Immature natural killer cell (primary cell): ENCODE measurements around the gene MLNR. TPM values are rescaled to one million over a fixed set of nuclear protein-coding genes. Genes with fewer than 3 reads are reported as not detected.

Source experiments
- DNase-seq, 3 donors: peaks; one replicate each; pipeline ENCODE4 v3.0.0; 2022; ENCODE audit warnings: mixed read lengths in 1 of 3
- H3K27ac Mint-ChIP-seq, 6 donors: one replicate each; pipeline ENCODE4 v1.8.0; 2020; ENCODE audit warnings: mixed read lengths in 6 of 6, mild to moderate bottlenecking in 5 of 6, inconsistent platforms in 4 of 6, moderate library complexity in 3 of 6
- H3K27me3 Mint-ChIP-seq, 3 donors: one replicate each; pipeline ENCODE4 v1.8.0; 2020 to 2021; ENCODE audit warnings: low read depth in 3 of 3, mild to moderate bottlenecking in 3 of 3, mixed read lengths in 3 of 3, moderate library complexity in 3 of 3, inconsistent platforms in 1 of 3
- H3K36me3 Mint-ChIP-seq, 3 donors: one replicate each; pipeline ENCODE4 v1.8.0; 2020; ENCODE audit warnings: mixed read lengths in 3 of 3, inconsistent platforms in 2 of 3, mild to moderate bottlenecking in 2 of 3
- H3K4me1 Mint-ChIP-seq, 2 donors: one replicate each; pipeline ENCODE4 v1.8.0; 2020; ENCODE audit warnings: inconsistent platforms in 2 of 2, mild to moderate bottlenecking in 2 of 2, mixed read lengths in 2 of 2, moderate library complexity in 1 of 2
- H3K4me3 Mint-ChIP-seq, 5 donors: one replicate each; pipeline ENCODE4 v1.8.0; 2020; ENCODE audit warnings: mild to moderate bottlenecking in 5 of 5, mixed read lengths in 5 of 5, inconsistent platforms in 3 of 5, moderate library complexity in 3 of 5
- H3K9me3 Mint-ChIP-seq, 6 donors: one replicate each; pipeline ENCODE4 v1.8.0; 2020; ENCODE audit warnings: mild to moderate bottlenecking in 6 of 6, mixed read lengths in 6 of 6, inconsistent platforms in 4 of 6, moderate library complexity in 3 of 6
- polyA plus RNA-seq, 3 donors: library from polyadenylated mRNA; unstranded; fragments of 300-500 nt; fragmentation: Illumina TruSeq; gene quantifications; one replicate each; pipeline ENCODE4 v1.2.3, GENCODE V29; 2021

The MLNR gene
- polyA plus RNA-seq, 3 donors from 2014 or later, result not detected

DNA sequence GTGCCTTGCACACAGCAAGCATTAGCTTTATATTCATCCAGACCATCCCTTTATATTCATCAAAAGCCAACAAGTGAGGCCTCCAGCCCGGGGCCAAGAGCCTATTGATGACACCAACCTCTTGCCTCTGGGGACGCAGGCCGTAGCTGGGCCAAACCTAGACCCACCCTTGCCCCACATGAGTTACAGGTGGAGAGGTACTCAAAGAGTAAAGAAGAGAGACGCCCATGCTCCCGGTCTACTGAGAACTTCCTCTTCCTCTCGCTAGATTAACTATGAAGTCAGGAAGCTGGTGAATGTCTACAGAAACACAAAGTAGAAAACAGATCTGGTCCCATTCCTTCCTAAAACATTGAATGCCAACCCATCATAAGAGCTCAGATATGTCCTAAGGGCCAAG is 3.8 kb upstream of the MLNR start:
- Mint-ChIP-seq H3K27ac (no peak overlapping the region), H3K27me3 (peaks cover 12 to 27% (median 18%) of the 10 kb centered on the region in 3 donors), H3K36me3 (peaks cover 4 to 10% (median 5%) of the 10 kb centered on the region in 3 donors), H3K4me3 (no peak overlapping the region), H3K9me3 (no peaks in the 10 kb centered on the region), H3K4me1 (peaks cover 12 to 19% of the 10 kb centered on the region in 2 donors)
- no peak for DNase-seq

DNA sequence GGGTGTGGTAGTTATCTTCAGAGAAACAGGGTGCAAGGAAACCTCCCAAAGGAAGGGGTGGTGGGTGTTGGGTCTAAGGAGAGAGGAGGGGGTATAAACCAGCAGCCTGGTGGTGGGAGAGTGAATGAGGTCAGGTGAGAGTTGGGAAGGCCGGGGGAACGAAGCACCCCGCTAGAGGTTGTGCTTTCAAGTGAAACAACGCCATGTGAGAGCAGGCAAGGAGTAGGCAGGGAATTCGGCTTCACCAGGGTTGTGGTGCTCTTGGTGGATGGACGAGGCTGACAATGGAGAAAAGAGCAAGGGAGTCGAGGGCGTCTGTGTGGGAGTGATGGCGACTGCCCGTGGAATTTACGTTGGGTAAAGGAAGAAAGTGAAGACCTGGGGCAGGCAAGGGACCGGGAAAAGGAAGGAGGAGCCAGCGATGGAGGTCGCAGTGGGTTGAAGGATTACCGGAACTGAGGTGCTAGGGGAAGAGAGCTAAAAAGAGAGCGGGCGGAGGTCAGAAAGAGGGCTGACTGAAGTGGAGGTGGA is 2.1 kb upstream of the MLNR start:
- peaks cover 12 to 38% (median 25%) of the 10 kb centered on the region in 3 donors for H3K27me3 Mint-ChIP-seq
- peak overlapping the region in 3 of 5 donors; percentile 6 to 60 (median 44) for H3K4me3 Mint-ChIP-seq
- H3K4me1 Mint-ChIP-seq, result peaks cover 12 to 24% of the 10 kb centered on the region in 2 donors
- DNase-seq, result no peak
- peaks cover 0 to 10% (median 10%) of the 10 kb centered on the region in 3 donors for H3K36me3 Mint-ChIP-seq
- no peaks in the 10 kb centered on the region for H3K9me3 Mint-ChIP-seq
- no peak overlapping the region for H3K27ac Mint-ChIP-seq

DNA sequence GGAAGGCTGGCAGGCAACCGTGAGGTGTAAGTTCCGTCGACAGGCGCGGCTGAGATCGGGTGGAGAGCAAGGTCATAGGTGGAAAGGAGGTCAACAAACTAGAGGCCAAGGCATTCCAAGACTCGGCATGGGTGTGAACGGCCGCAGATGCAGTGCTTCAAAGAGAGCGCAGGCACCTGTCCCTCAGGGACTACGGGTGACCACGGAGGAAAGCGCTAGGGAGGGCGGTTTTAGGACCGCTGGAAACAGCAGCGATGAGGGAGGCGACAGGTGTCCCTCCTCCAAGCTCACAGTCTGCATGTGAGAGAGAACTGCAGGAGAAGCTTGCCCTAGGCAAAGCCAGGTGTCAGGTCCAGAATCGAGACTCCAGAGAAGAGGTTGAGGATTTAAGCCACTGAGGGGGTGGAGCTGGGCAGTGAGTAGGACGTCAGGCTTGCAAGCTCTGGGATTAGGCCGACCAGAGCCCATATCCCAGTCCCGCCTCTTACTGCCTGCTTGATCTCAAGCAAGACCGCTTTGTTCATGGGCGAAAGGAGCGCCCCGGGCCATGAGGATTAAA is 1.6 kb upstream of the MLNR start:
- Mint-ChIP-seq H3K4me3 (peak overlapping the region; percentile 6 to 50 (median 27)), H3K9me3 (no peaks in the 10 kb centered on the region), H3K27me3 (peaks cover 12 to 41% (median 25%) of the 10 kb centered on the region in 3 donors), H3K4me1 (peaks cover 12 to 24% of the 10 kb centered on the region in 2 donors), H3K36me3 (peaks cover 0 to 10% (median 10%) of the 10 kb centered on the region in 3 donors), H3K27ac (no peak overlapping the region)
- DNase-seq, result no peak

DNA sequence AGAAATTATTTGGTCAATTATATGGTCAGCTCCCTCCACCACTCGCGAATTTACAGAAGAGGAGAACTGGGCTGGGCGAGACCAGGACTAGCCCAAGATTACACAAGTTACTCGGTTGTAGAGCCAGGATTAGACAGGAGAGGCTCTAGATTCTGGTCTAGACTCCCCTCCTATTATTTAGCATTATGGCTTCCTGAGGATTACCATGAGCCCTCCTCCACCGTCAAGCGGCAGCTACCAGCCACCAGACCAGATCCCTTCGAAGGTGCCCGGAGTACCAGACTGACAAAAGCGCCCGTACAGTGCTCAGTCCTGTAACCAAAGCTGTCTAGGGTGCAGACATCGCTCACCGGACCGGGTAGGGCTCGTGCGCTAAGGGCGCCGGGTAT is 497 bp upstream of the MLNR start:
- DNase-seq, result no peak
- Mint-ChIP-seq H3K4me3 (peak overlapping the region; percentile 43 to 76 (median 66)), H3K9me3 (no peaks in the 10 kb centered on the region), H3K27ac (no peak overlapping the region), H3K36me3 (peaks cover 0 to 10% (median 10%) of the 10 kb centered on the region in 3 donors), H3K27me3 (peaks cover 12 to 41% (median 25%) of the 10 kb centered on the region in 3 donors), H3K4me1 (peaks cover 8 to 21% of the 10 kb centered on the region in 2 donors)

DNA sequence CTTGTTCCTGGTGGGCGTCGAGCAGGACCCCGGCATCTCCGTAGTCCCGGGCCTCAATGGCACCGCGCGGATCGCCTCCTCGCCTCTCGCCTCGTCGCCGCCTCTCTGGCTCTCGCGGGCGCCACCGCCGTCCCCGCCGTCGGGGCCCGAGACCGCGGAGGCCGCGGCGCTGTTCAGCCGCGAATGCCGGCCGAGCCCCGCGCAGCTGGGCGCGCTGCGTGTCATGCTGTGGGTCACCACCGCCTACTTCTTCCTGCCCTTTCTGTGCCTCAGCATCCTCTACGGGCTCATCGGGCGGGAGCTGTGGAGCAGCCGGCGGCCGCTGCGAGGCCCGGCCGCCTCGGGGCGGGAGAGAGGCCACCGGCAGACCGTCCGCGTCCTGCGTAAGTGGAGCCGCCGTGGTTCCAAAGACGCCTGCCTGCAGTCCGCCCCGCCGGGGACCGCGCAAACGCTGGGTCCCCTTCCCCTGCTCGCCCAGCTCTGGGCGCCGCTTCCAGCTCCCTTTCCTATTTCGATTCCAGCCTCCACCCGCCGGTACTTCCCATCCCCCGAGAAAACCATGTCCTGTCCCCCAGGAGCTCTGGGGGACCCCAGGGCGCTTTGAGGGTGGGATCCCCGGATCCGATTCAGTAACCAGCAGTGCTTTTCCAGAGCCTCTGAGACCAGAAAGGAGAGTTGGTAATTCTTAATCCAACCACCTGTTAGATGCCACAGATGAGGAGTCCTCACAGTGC is 885 bp downstream of the MLNR start:
- peaks cover 14 to 45% (median 26%) of the 10 kb centered on the region in 3 donors for H3K27me3 Mint-ChIP-seq
- no peak overlapping the region for H3K27ac Mint-ChIP-seq
- H3K4me1 Mint-ChIP-seq, result peaks cover 0 to 11% of the 10 kb centered on the region in 2 donors
- H3K9me3 Mint-ChIP-seq, result no peaks in the 10 kb centered on the region
- no peak for DNase-seq
- peaks cover 0 to 10% (median 10%) of the 10 kb centered on the region in 3 donors for H3K36me3 Mint-ChIP-seq
- H3K4me3 Mint-ChIP-seq, result peak overlapping the region; percentile 48 to 72 (median 69)

DNA sequence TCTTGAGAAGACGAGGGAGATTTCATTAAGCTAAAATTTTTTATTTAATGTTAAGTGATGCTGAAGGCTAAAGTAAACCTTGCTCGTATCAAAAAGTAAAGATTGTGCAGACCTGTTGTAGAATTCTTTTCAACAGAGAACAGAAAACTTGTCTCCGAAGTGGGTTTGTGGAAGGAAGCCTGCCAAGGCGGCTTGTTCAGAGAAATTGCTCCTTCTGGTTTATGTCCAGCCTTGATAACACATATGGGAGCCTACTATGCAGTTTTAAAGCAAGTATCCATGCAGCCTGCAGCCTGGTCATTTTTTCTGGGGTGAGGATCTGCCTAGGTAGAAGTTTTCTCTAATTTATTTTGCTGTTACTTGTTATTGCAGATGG is 1.4 kb downstream of the MLNR start:
- no peak overlapping the region for H3K27ac Mint-ChIP-seq
- H3K36me3 Mint-ChIP-seq, result peaks cover 0 to 10% (median 10%) of the 10 kb centered on the region in 3 donors
- H3K4me3 Mint-ChIP-seq, result peak overlapping the region; percentile 48 to 72 (median 69)
- peaks cover 14 to 45% (median 26%) of the 10 kb centered on the region in 3 donors for H3K27me3 Mint-ChIP-seq
- no peaks in the 10 kb centered on the region for H3K9me3 Mint-ChIP-seq
- no peak for DNase-seq
- H3K4me1 Mint-ChIP-seq, result peaks cover 0 to 10% of the 10 kb centered on the region in 2 donors

DNA sequence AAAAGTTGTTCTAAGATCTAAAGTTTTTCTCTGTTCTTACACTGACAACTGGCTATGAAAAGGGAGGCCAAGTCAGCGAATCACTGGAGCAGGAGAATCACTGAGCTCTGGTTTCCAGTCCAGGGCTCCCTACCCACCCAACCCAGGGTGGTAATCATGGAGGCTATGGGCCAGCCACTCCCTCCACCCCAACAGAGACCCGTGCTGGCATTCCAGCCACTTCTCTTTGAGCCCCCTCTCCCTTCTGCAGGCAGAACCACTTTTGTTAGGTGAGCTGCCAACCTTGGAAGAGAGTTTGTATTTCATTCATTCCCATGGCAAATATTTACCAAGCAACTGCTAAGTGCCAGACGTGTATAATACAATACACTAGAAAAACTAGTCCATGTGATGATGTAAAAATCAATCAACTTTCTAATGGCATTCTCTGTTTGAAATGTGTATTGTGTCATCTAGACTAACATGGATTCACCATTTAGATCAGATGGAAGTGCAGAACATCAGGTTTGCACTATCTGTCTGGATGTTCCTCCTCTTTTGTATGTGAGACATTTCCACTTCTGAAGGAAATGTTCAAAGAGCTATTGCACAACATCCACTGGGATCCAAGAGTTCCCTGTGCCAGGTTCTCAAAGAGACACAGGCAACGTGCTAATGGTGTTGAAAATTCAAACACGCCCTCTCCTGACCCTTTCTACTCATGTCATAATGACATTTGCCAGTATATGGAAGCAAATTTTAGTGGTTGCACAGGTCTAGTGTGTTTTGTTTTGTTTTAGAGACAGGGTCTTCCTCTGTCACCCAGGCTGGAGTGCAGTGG is 5.3 kb downstream of the MLNR start:
- no peak overlapping the region for H3K4me3 Mint-ChIP-seq
- no peaks in the 10 kb centered on the region for H3K9me3 Mint-ChIP-seq
- peaks cover 4 to 30% (median 12%) of the 10 kb centered on the region in 3 donors for H3K27me3 Mint-ChIP-seq
- peaks cover 0 to 5% (median 0%) of the 10 kb centered on the region in 3 donors for H3K36me3 Mint-ChIP-seq
- no peak overlapping the region for H3K27ac Mint-ChIP-seq
- DNase-seq, result no peak
- peaks cover 0 to 6% of the 10 kb centered on the region in 2 donors for H3K4me1 Mint-ChIP-seq

DNA sequence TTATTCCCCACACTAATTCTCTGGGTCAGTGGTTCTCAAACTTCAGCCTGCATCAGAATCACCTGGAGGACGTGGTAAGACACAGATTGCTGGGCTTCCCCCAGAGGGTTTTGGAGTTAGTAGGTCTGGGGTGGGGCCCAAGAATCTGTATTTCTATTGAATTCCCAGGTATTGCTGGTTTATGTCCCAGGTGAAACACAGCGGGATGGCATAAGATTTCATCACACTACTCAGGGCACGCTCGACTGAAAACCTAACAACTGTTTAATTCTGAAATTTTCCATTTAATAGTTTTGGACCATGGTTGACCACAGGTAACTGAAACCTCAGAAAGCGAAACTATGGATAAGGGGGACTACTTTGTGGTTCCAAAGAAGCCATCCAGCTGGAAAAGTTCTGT is 6.5 kb downstream of the MLNR start:
- Mint-ChIP-seq H3K27me3 (peaks cover 4 to 24% (median 6%) of the 10 kb centered on the region in 3 donors), H3K36me3 (peaks cover 0 to 4% (median 0%) of the 10 kb centered on the region in 3 donors), H3K27ac (no peak overlapping the region), H3K4me3 (no peak overlapping the region), H3K9me3 (no peaks in the 10 kb centered on the region), H3K4me1 (peaks cover 0 to 3% of the 10 kb centered on the region in 2 donors)
- no peak for DNase-seq

DNA sequence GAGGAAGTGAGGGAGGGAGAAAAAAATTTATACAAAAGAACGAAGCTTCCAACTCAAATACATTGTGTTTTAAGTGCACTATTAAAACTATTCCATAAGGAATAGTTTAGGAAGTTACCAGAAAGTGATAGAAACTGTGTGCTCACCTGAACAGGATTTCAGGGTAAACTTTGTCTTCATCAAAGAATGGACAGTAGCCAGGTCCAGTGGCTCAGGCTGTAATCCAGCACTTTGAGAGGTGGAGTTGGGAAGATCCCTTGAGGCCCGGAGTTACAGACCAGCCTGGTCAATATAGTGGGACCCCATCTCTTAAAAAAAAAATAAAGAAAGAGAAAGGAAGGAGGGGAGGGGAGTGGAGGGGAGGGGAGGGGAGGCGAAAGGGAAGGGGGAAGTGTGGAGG is 14.6 kb downstream of the MLNR start:
- H3K27me3 Mint-ChIP-seq, result peaks cover 1 to 5% (median 4%) of the 10 kb centered on the region in 3 donors
- H3K4me3 Mint-ChIP-seq, result no peak overlapping the region
- H3K36me3 Mint-ChIP-seq, result no peaks in the 10 kb centered on the region
- H3K4me1 Mint-ChIP-seq, result no peaks in the 10 kb centered on the region
- H3K27ac Mint-ChIP-seq, result no peak overlapping the region
- no peak for DNase-seq
- H3K9me3 Mint-ChIP-seq, result no peaks in the 10 kb centered on the region

DNA sequence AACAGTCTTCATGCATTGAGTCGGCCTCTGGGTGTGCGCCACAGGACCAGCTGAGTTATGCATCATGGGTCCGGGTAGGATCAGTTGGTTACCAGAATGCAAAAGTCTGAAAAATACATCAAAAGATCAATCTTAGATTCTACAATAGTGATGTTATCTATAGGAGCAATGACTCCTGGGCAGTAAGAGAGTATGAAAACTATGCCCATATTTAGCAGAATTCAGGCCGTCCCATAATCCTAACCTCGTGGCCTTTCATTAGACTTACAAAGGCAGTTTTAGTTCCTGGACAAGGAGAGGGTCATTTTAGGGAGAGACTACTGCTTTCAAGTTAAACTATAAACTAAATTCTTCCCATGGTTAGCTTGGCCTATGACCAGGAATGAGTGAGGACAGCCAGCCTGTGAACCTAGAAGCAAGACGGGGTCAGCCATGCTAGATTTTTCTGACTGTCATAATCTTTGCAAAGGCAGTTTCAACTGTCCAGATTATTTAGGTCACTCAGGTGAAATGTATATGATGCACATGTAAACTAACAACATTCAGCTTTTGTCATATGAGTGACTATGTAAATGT is 15.8 kb downstream of the MLNR start:
- Mint-ChIP-seq H3K36me3 (no peaks in the 10 kb centered on the region), H3K4me3 (no peak overlapping the region), H3K4me1 (no peaks in the 10 kb centered on the region), H3K9me3 (no peaks in the 10 kb centered on the region), H3K27ac (no peak overlapping the region), H3K27me3 (peaks cover 1 to 5% (median 4%) of the 10 kb centered on the region in 3 donors)
- DNase-seq, result no peak

DNA sequence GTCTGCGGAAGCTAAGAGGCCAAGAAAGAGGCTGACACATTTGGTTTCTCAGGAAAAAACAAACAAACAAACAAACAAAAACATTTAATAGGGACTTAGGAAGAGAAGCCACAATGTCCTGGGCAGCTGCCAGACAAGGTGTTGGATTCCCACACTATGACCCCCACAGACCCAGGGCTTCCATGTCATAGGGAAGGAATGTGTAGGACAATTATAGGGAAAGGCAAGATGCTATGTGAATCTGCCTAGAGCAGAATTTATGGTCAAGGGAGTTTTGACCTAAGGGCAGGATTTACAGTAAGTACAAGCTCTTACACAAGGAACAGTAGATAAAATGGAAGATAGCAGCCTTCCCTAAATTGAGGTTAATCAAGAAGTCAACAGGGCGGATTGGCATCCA is 18.5 kb downstream of the MLNR start:
- Mint-ChIP-seq H3K4me3 (no peak overlapping the region), H3K9me3 (no peaks in the 10 kb centered on the region), H3K4me1 (no peaks in the 10 kb centered on the region), H3K27me3 (peaks cover 0 to 5% (median 4%) of the 10 kb centered on the region in 3 donors), H3K27ac (no peak overlapping the region), H3K36me3 (peaks cover 0 to 3% (median 0%) of the 10 kb centered on the region in 3 donors)
- DNase-seq, result no peak

DNA sequence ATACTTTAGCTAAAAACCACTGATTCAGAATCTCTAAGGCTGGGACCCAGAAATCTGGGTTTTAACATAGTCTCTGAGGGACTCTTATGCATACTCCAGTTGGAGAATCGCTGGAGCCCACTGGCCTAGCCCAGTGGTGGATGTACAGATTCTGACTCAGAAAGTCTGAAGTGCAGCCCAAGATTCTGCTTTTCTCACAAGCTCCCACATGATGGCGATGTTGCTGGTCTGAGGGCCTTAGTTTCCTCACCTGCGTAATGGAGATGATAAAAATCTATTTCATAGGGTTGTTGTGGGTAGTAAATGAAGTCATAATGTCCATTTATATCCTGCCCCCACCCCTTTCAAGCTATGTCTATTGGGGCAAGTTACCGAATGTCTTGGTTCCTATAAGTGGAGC is 19.9 kb downstream of the MLNR start:
- H3K27me3 Mint-ChIP-seq, result peaks cover 0 to 5% (median 5%) of the 10 kb centered on the region in 3 donors

DNA sequence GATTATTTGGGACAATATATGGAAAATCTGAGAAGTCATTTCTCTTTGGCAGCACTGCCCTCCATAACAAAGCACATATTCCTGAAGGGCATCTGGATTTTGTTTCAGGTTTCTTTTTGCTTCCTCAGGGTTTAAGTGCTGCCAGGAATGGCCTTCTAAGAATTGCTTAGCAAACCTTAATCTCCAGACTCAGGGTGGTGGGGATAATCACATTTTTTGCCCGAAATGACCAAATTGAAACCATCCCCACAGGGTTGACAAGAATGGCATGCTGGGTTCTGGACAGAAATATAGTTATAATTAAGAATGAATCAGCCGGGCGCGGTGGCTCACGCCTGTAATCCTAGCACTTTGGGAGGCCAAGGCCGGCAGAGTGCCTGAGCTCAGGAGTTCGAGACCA is 21.2 kb downstream of the MLNR start:
- no peak overlapping the region for H3K4me3 Mint-ChIP-seq
- peaks cover 0 to 3% (median 0%) of the 10 kb centered on the region in 3 donors for H3K36me3 Mint-ChIP-seq

More for the DNA sequence above, 19.9 kb downstream of the MLNR start:
- H3K27ac Mint-ChIP-seq, result no peak overlapping the region
- no peaks in the 10 kb centered on the region for H3K9me3 Mint-ChIP-seq
- no peak overlapping the region for H3K4me3 Mint-ChIP-seq
- H3K4me1 Mint-ChIP-seq, result no peaks in the 10 kb centered on the region
- DNase-seq, result peak in 2 of 3 donors; percentile 15 to 28
- peaks cover 0 to 3% (median 0%) of the 10 kb centered on the region in 3 donors for H3K36me3 Mint-ChIP-seq

More for the DNA sequence above, 21.2 kb downstream of the MLNR start:
- no peaks in the 10 kb centered on the region for H3K9me3 Mint-ChIP-seq
- no peaks in the 10 kb centered on the region for H3K4me1 Mint-ChIP-seq
- DNase-seq, result no peak
- peaks cover 0 to 5% (median 0%) of the 10 kb centered on the region in 3 donors for H3K27me3 Mint-ChIP-seq
- no peak overlapping the region for H3K27ac Mint-ChIP-seq
